Measurements from ENCODE around the gene GRIN3B. TPM values are rescaled to one million over a fixed set of nuclear protein-coding genes. Genes with fewer than 3 reads are reported as not detected.
"Not testable (repeated sequence)": the region's sequence is repeated elsewhere in the genome, so short reads cannot be mapped to it uniquely, and the experiment has no call there.

Gene GRIN3B
- total RNA-seq, 2 experiments from 2014 or later, result not detected

DNA sequence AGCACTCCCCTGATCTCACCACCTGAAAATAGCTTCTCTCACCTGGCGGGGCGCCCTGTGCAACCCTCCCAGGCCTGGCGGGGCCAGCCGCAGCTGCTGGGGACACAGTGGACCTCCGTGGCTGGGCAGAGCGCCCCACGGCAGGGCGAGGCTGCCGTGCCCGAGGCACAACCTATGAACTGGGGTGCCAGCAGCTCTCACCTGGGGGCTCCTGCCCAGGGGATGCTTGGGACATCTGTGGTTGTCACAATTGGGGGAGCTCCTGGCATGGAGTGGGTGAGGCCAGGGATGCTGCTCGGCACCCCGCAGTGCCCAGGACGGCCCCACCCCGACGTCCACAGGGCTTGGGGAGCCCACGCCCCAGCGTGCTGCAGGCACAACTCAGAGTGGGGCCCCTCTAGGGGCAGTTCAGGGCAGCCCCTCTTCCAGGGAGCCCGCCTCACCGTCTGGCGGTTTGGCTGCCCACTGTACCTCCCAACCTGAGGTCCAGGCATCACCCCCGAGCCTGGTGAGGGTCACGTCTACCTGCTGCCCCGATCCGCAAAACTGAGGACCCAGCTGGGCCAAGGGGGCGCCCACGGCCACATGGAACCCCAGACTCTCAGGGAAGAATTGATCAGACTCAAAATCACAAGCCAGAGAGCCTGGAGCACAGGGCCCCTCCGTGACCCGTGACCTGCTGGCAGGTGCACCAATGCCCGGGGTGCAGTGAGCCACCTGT, 15.0 kb downstream of the GRIN3B start:
- POLR2A ChIA-PET, result interaction anchor here (0.6 kb wide), 1 partner anchor 238 kb away, joined by 8 read pairs; no protein-coding TSS in a partner anchor
- CTCF ChIA-PET, result interaction anchor here (1.5 kb wide), 1 partner anchor 50 kb away, joined by 4 read pairs; no protein-coding TSS in a partner anchor

DNA sequence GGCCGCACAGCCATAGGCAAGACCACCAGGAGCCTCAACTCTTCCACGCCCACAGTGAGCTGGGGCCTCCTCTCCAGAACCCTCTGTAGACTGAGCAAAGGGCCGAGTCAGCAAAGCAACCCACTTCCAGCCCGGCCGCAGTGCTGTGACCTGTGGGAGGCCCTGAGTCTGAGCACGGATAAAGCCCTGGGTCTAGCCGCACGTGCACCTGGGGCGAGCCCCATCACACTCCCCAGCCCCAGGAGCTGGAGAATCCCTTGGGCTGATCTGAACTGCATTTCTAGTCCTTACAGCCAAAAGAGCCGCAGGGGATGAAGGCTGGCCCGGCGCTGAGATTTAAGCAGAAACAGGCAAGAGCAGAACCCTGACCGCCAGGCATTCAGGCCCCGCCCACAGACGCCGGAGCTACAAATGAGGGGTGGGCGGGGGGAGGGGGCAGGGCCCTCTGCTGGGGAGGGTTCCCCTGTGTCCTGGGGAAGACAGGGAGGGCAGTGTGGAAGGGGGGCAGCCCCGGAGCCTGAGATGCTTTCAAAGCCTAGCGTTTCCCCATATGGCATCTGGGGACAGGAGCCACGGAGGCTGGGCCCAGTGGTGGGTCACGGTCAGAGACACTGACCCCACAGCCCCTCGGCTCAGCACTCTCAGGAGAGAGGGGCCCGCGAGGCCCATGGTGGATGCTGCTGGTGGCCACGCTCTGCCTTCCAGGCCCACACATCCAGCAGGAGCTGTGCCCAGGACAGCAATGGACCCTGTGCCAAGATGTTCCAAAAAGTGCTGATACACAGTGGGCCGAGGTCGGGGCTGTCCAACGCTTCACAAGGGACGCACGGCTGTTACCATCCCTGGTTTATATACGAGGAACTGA, 15.8 kb downstream of the GRIN3B start:
- POLR2A ChIA-PET, result interaction anchor here (0.6 to 0.7 kb wide), 2 partner anchors 19 to 237 kb away, joined by 3 to 8 read pairs; no protein-coding TSS in a partner anchor
- CTCF ChIA-PET, result interaction anchor here (1.0 to 1.5 kb wide), 2 partner anchors 45 to 49 kb away, joined by 3 to 4 read pairs; no protein-coding TSS in a partner anchor

DNA sequence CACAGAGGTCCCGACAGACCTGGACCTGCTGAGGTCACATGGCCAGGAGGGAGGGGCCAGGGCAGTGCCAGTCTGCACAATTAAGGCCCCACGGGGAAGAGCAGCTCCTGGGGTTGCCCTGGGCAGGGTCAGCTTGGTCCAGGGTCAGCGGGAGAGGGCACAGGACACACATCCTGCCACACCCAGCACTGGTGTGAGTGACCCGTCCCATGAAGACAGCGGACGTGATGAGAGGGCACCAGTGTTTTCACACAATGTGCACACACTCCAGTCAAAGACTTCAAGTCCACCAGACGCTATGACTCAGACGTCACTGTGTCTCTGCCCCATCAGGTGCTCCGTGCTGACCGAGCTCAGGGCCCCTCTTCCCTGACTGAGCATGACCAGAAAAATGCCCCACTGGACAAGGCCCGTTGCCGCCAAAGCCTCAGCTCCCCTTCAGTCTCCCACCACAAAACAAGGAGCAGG, 16.5 kb downstream of the GRIN3B start:
- ChIA-PET POLR2A (interaction anchor here (0.7 kb wide), 1 partner anchor 19 kb away, joined by 3 read pairs; no protein-coding TSS in a partner anchor), CTCF (interaction anchor here (1.0 to 1.5 kb wide), 3 partner anchors 13 to 48 kb away, joined by 3 to 4 read pairs (median 3); no protein-coding TSS in a partner anchor)

DNA sequence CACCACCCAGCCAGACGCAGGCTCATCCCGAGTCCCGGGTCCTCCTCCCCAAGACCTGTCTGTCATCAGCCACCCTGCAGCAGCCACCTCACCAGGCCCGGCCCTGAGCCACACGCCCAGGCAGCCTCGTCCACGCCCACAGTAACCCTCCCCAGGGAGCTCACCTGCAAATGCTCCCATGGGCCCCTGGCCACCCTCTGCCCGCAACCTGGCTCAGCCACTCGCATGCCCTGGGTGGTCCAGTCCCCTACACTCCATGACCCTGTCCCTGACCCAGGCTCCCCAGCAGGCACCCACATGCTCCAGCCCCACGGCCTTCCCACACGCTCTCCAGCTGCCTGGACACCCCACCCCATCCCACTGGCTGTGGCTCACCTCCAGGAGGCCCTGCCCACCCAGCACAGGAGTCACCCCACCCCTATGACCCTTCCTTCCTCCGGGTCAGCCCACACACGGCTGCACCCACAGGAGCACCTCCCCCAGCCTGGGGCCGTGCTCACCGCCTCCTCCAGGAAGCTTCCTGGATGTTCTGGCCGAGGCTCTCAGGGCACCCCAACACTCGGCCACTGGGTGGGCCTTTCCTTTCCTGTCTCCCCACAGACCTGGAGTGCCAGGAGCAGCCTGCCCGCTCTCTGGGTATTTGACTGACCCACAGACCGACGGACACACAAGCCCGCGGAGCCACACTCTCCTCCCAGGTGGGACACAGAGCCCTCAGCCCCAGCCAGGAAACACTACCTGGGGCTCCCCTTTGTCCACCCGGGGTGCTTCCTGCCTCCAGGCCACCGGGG, 17.1 kb downstream of the GRIN3B start:
- POLR2A ChIA-PET, result no interaction called here
- CTCF ChIA-PET, result interaction anchor here (1.0 to 1.5 kb wide), 3 partner anchors 12 to 48 kb away, joined by 3 to 4 read pairs (median 3); no protein-coding TSS in a partner anchor

DNA sequence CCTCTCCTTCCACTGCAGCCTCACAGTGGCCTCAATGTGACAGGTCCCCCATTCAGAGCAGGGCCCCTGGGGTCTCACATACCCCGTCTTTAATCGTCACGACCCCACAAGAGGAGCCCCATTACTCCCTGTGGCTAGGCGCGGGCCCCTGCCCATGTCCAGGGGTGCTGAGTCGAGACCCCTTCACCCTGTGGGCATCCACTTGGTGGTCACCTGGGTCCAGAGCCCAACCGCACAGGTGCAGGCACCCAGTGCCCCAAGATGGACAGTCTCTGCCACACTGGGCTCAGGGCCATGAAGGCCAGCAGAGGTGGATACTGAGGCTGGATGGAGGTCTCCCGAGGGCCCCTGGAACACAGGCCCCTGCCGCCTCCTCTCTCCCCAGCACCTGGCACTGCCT, 17.7 kb downstream of the GRIN3B start:
- POLR2A ChIA-PET, result no interaction called here
- CTCF ChIA-PET, result interaction anchor here (1.0 kb wide), 1 partner anchor 11 kb away, joined by 3 read pairs; no protein-coding TSS in a partner anchor

GRCh38 chr19:1018393-1018792, 18.2 kb downstream of the GRIN3B start:
- ChIA-PET POLR2A (interaction anchor here (0.5 kb wide), 1 partner anchor 103 kb away, joined by 4 read pairs; no protein-coding TSS in a partner anchor), CTCF (interaction anchor here (0.7 kb wide), 1 partner anchor 93 kb away, joined by 3 read pairs; no protein-coding TSS in a partner anchor)

GRCh38 chr19:1018932-1019615, 18.9 kb downstream of the GRIN3B start:
- CTCF ChIA-PET, result interaction anchor here (0.7 to 1.2 kb wide), 3 partner anchors 26 to 94 kb away, joined by 3 to 6 read pairs (median 3); partner anchors contain the start of gene WDR18
- POLR2A ChIA-PET, result no interaction called here

DNA sequence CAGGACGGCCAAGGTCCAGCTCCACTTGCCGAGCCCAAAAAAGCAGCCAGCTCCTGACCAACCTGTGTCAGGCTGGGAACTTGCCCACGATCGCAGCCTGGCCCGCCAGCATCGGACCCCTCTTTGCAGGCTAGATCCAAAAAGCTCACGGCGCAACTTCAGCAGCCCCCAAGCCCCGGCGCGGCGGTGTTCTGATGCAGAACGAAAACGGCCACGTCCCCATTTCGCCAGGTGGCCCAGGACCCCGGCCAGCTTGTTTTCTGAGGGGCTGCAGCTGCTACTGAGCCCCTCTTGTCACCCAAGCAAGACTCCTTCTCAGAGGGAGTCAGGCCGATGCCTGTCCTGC, 19.4 kb downstream of the GRIN3B start:
- CTCF ChIA-PET, result interaction anchor here (1.0 to 1.2 kb wide), 2 partner anchors 27 to 36 kb away, joined by 3 to 6 read pairs; partner anchors contain the start of gene WDR18
- POLR2A ChIA-PET, result interaction anchor here (0.7 kb wide), 1 partner anchor 102 kb away, joined by 3 read pairs; no protein-coding TSS in a partner anchor

- ChIA-PET POLR2A (interaction anchor here (0.7 kb wide), 1 partner anchor 103 kb away, joined by 3 read pairs; no protein-coding TSS in a partner anchor), CTCF (interaction anchor here (0.5 to 1.2 kb wide), 4 partner anchors 27 to 165 kb away, joined by 3 to 6 read pairs (median 4); partner anchors contain the start of gene WDR18)
These were observed 20.0 kb downstream of the GRIN3B start for GRCh38 chr19:1019980-1020867.

- ChIA-PET POLR2A (interaction anchor here (0.6 to 1.4 kb wide), 5 partner anchors 19 to 248 kb away, joined by 3 to 4 read pairs (median 3); partner anchors contain the start of genes ABCA7 and CIRBP), CTCF (interaction anchor here (0.7 to 1.2 kb wide), 5 partner anchors 11 to 93 kb away, joined by 3 to 5 read pairs (median 3); partner anchors contain the start of gene ABCA7)
These were observed 20.7 kb downstream of the GRIN3B start, which contains the start of gene TMEM259 for GRCh38 chr19:1020868-1021425. TMEM259 (minus strand) TSS chr19:1021123; CDS start chr19:1020996, 127 bp downstream.

GRCh38 chr19:1023883-1024188, 23.6 kb downstream of the GRIN3B start:
- POLR2A ChIA-PET, result not testable (repeated sequence)
- CTCF ChIA-PET, result interaction anchor here (1.2 kb wide), 1 partner anchor 220 kb away, joined by 3 read pairs; no protein-coding TSS in a partner anchor

GRCh38 chr19:1025080-1025479, 24.9 kb downstream of the GRIN3B start:
- CTCF ChIA-PET, result interaction anchor here (0.7 to 1.4 kb wide), 4 partner anchors 14 to 41 kb away, joined by 3 to 5 read pairs (median 4); partner anchors contain the start of gene GRIN3B
- POLR2A ChIA-PET, result interaction anchor here (3.0 kb wide), 1 partner anchor 42 kb away, joined by 14 read pairs; the partner anchor contains the start of gene ARHGAP45

GRCh38 chr19:1025960-1026782, 26.0 kb downstream of the GRIN3B start, which contains the start of gene CNN2:
CNN2 (plus strand) TSS chr19:1026608; CDS start chr19:1026662, 54 bp downstream.
- POLR2A ChIA-PET, result interaction anchor here (1.1 to 3.0 kb wide), 2 partner anchors 41 to 55 kb away, joined by 3 to 14 read pairs; partner anchors contain the start of gene ARHGAP45
- CTCF ChIA-PET, result interaction anchor here (0.5 to 1.7 kb wide), 10 partner anchors 13 to 219 kb away, joined by 3 to 6 read pairs (median 4); partner anchors contain the start of gene GRIN3B

- ChIA-PET POLR2A (interaction anchor here (0.5 to 3.0 kb wide), 7 partner anchors 12 to 1248 kb away, joined by 3 to 14 read pairs (median 6); partner anchors contain the start of genes ARHGAP45 and REEP6), CTCF (interaction anchor here (0.6 to 1.7 kb wide), 8 partner anchors 10 to 218 kb away, joined by 3 to 7 read pairs (median 4); no protein-coding TSS in a partner anchor)
These were observed 26.8 kb downstream of the GRIN3B start for GRCh38 chr19:1026783-1027649.
